Panc1 (cell line): ENCODE results near the gene XRCC4. TPM values are rescaled to one million over a fixed set of nuclear protein-coding genes. Genes with fewer than 3 reads are reported as not detected.

Source experiments
- ATAC-seq: fragments of 200-7000 bp; cut with Tn5 transposase; 2 replicates; pipeline ENCODE4 v1.9.1; 2020; ENCODE audit warnings: mild to moderate bottlenecking, moderate library complexity
- BruUV-seq: library from RNA; stranded (reverse); fragments of 400-500 nt; replicated peaks from 2 replicates; lab custom pipeline; 2021; lab: Mats Ljungman, UMichigan
- CTCF ChIA-PET: fragments of 300-600 bp; sonication (Branson Sonifier 250); formaldehyde crosslinking; loops from one replicate; lab custom pipeline; 2022; ENCODE audit warnings: antibody characterized with exemption; lab: Charles Lee
- POLR2A ChIA-PET: fragments of 300-600 bp; sonication (Branson Sonifier 250); formaldehyde crosslinking; loops from one replicate; lab custom pipeline; 2022; ENCODE audit warnings: antibody characterized with exemption; lab: Charles Lee
- DNase-seq: peaks from one replicate; pipeline ENCODE4 v3.0.0-alpha.2; 2010; ENCODE audit warnings: low read depth, low spot score
- H3K27ac ChIP-seq: 2 replicates; pipeline ENCODE4 v1.5.1; 2011; ENCODE audit warnings: mild to moderate bottlenecking, low read length, inconsistent platforms
- H3K27me3 ChIP-seq: fragments of 200-500 bp; sonication (Bioruptor generic); 2 replicates; pipeline ENCODE4 v1.6.0; 2014; ENCODE audit warnings: low read length, inconsistent platforms; ENCODE audit not compliant: control insufficient read depth, insufficient read depth
- H3K36me3 ChIP-seq: fragments of 200-500 bp; sonication (Bioruptor generic); 2 replicates; pipeline ENCODE4 v1.5.1; 2014; ENCODE audit warnings: inconsistent platforms, mild to moderate bottlenecking, low read length, moderate library complexity; ENCODE audit not compliant: control insufficient read depth, insufficient read depth
- H3K4me1 ChIP-seq: 2 replicates; pipeline ENCODE4 v1.5.1; 2011; ENCODE audit warnings: inconsistent platforms, mild to moderate bottlenecking, low read length, moderate library complexity; ENCODE audit not compliant: control insufficient read depth, insufficient read depth
- H3K4me3 ChIP-seq, 2 experiments: 2 replicates each; pipeline ENCODE4 v1.5.1; 2011 to 2012; ENCODE audit warnings: low read depth in 2 of 2, low read length in 2 of 2, mild to moderate bottlenecking in 2 of 2, inconsistent platforms in 1 of 2, moderate library complexity in 1 of 2
- H3K9me3 ChIP-seq: fragments of 200-500 bp; sonication (Bioruptor generic); 2 replicates; pipeline ENCODE4 v1.5.1; 2014; ENCODE audit warnings: low read depth, mild to moderate bottlenecking, inconsistent platforms, low read length, moderate library complexity; ENCODE audit not compliant: control insufficient read depth, insufficient read depth
- POLR2AphosphoS5 ChIP-seq: IDR thresholded peaks from 2 replicates; pipeline ENCODE4 v1.6.1; 2012; ENCODE audit warnings: mild to moderate bottlenecking, low read depth, low read length, moderate library complexity
- REST ChIP-seq, 2 experiments: IDR thresholded peaks; 2 replicates each; pipeline ENCODE4 v1.6.1; 2011 to 2012; ENCODE audit warnings: low read depth in 2 of 2, control low read depth in 1 of 2, low read length in 1 of 2, mild to moderate bottlenecking in 1 of 2, moderate library complexity in 1 of 2; ENCODE audit not compliant: insufficient read depth in 1 of 2
- SIN3A ChIP-seq: IDR thresholded peaks from 2 replicates; pipeline ENCODE4 v1.6.1; 2012; ENCODE audit warnings: low read depth, mild to moderate bottlenecking, low read length, moderate library complexity, borderline replicate concordance; ENCODE audit not compliant: insufficient read depth
- TCF7L2 ChIP-seq: IDR thresholded peaks from 2 replicates; pipeline ENCODE4 v1.6.1; 2011; ENCODE audit warnings: mild to moderate bottlenecking, low read depth, low read length, inconsistent platforms
- in situ Hi-C: cut with HindIII; loops from 2 replicates; pipeline ENCODE4 v1.10.0; 2016; ENCODE audit warnings: low sequenced_read_pairs, low pct_unique_long_range_greater_than_20kb
- intact Hi-C: fragments of 100-400 bp; cut with micrococcal nuclease; formaldehyde crosslinking; loops from one replicate; pipeline ENCODE4 v1.10.0; 2022; ENCODE audit not compliant: unreplicated experiment
- total RNA-seq: library from RNA; stranded (reverse); gene quantifications from one replicate; pipeline ENCODE4 v1.2.1, GENCODE V29; 2021; ENCODE audit not compliant: unreplicated experiment
- TF ChIP-seq, protein P1 (sequence below): fragments of 450-650 bp; IDR thresholded peaks from 2 replicates; pipeline ENCODE4 v1.5.1; 2017; ENCODE audit warnings: mild to moderate bottlenecking

The XRCC4 gene
- total RNA-seq, 1 experiment from 2014 or later = 12.5 TPM

DNA sequence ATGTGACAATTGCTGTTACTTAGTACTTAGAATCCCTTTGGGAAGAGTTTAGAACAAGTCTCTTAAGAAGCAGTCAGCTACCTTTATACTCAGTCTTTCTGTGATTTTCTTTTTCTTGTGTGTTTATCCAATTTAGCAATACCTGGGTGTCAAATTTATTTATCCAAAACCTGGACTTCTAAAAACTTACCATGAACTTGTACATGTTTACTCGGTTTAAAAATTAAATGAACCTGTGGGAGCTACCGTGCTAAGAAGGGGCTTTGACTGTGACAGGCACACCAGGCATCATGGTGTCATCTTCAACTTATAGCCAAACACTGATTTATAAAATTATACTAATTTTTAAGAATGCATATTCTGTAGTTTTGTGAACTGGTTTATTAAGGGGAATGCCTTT is 96.5 kb downstream of the XRCC4 start:
- Histone ChIP-seq H3K4me3 (no peak overlapping the region), H3K4me1 (no peaks in the 10 kb centered on the region), H3K9me3 (no peaks in the 10 kb centered on the region), H3K27me3 (no peaks in the 10 kb centered on the region), H3K27ac (no peak overlapping the region), H3K36me3 (no peaks in the 10 kb centered on the region)
- intact Hi-C loops = no loop called here
- DNase-seq (no peak), ATAC-seq (no peak)
- in situ Hi-C loops = no loop called here
- TF ChIP-seq SIN3A (no peak), REST (IDR thresholded peaks at IDR 0.05; ENCODE audit: insufficient read depth in 1 of 2, low read depth in 2 of 2, low read length in 1 of 2) (no peak), POLR2AphosphoS5 (no peak), TCF7L2 (no peak)
- TF ChIP-seq, protein P1, sequence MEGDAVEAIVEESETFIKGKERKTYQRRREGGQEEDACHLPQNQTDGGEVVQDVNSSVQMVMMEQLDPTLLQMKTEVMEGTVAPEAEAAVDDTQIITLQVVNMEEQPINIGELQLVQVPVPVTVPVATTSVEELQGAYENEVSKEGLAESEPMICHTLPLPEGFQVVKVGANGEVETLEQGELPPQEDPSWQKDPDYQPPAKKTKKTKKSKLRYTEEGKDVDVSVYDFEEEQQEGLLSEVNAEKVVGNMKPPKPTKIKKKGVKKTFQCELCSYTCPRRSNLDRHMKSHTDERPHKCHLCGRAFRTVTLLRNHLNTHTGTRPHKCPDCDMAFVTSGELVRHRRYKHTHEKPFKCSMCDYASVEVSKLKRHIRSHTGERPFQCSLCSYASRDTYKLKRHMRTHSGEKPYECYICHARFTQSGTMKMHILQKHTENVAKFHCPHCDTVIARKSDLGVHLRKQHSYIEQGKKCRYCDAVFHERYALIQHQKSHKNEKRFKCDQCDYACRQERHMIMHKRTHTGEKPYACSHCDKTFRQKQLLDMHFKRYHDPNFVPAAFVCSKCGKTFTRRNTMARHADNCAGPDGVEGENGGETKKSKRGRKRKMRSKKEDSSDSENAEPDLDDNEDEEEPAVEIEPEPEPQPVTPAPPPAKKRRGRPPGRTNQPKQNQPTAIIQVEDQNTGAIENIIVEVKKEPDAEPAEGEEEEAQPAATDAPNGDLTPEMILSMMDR = no peak
- no TSS peak for BruUV-seq
- ChIA-PET POLR2A (no interaction called here), CTCF (no interaction called here)

- ATAC-seq = no peak
- H3K4me3 ChIP-seq = no peak overlapping the region
- ChIA-PET POLR2A (no interaction called here), CTCF (no interaction called here)
- intact Hi-C loops (no loop called here), in situ Hi-C loops (no loop called here)
- no peaks in the 10 kb centered on the region for H3K4me1 ChIP-seq
- H3K27ac ChIP-seq = no peak overlapping the region
- H3K9me3 ChIP-seq = no peaks in the 10 kb centered on the region
- no peaks in the 10 kb centered on the region for H3K27me3 ChIP-seq
- DNase-seq = no peak
- TF ChIP-seq TCF7L2 = no peak
- no peak for TF ChIP-seq POLR2AphosphoS5
- TF ChIP-seq, protein P1 = no peak
- TF ChIP-seq REST (IDR thresholded peaks at IDR 0.05; ENCODE audit: insufficient read depth in 1 of 2, low read depth in 2 of 2, low read length in 1 of 2) = no peak
- no peak for TF ChIP-seq SIN3A
- no peaks in the 10 kb centered on the region for H3K36me3 ChIP-seq
- no TSS peak for BruUV-seq
These were observed 100.5 kb downstream of the XRCC4 start for GRCh38 chr5:83177803-83178202.
